Mesenteric fat pad (tissue), 1 donor: Measurements from ENCODE around the gene PRR23B. TPM values are rescaled to one million over a fixed set of nuclear protein-coding genes. Genes with fewer than 3 reads are reported as not detected.

Experiments used
- DNase-seq: peaks from one replicate; pipeline ENCODE4 v3.0.0-alpha.2; 2020; ENCODE audit warnings: low spot score
- total RNA-seq: library from RNA; stranded (reverse); fragmentation: NEBNext Ultra II Directional; extraction: Animal tissue kit (Norgen Biotek cat#: 25700); gene quantifications from one replicate; pipeline ENCODE4 v1.2.1, GENCODE V29; 2021
- donor health status: DM: yes; HTN: yes; CAD: no.

PRR23B gene
- total RNA-seq, 1 donor from 2014 or later = not detected

- no peak for DNase-seq
These were observed 45.4 kb downstream of the PRR23B start for GRCh38 chr3:138975351-138975750.

GRCh38 chr3:138974462-138974861 is 46.3 kb downstream of the PRR23B start:
- DNase-seq = no peak

- no peak for DNase-seq
These were observed 47.8 kb downstream of the PRR23B start for GRCh38 chr3:138972941-138973340.

GRCh38 chr3:138971766-138972320 is 48.9 kb downstream of the PRR23B start:
- no peak for DNase-seq

Other genes starting within 250 kb of the PRR23B start
- 31.2 TPM for gene PIK3CB, start 186.0 kb downstream of the PRR23B start, total RNA-seq
- gene FOXL2, start 73.8 kb downstream of the PRR23B start, total RNA-seq = not detected
- gene FOXL2NB, start 73.7 kb downstream of the PRR23B start, total RNA-seq = not detected
- gene PRR23A, start 14.7 kb downstream of the PRR23B start, total RNA-seq = not detected
- gene PRR23C, start 24.0 kb upstream of the PRR23B start, total RNA-seq = not detected